K562 (cell line): ENCODE measurements around the gene ZBTB33. TPM values are rescaled to one million over a fixed set of nuclear protein-coding genes. Genes with fewer than 3 reads are reported as not detected.

Experiments used
- ATAC-seq: fragments of 200-7000 bp; cut with Tn5 transposase; 3 replicates; pipeline ENCODE4 v1.9.1; 2020; ENCODE audit warnings: moderate library complexity
- BruUV-seq: library from RNA; stranded (reverse); fragments of 400-500 nt; replicated peaks from 2 replicates; lab custom pipeline; 2021; lab: Mats Ljungman, UMichigan
- CTCF ChIA-PET: fragments of 300-600 bp; formaldehyde crosslinking; extraction: SDS; loops from one replicate; lab custom pipeline; 2021; ENCODE audit warnings: low intra/inter-chr PET ratio; lab: Yijun Ruan, JAX
- POLR2A ChIA-PET: fragments of 300-600, 350-650 bp; sonication (Branson Sonifier 250); formaldehyde crosslinking; extraction: SDS; loops from one replicate; lab custom pipeline; 2021; ENCODE audit warnings: antibody characterized with exemption, inconsistent platforms; lab: Yijun Ruan, JAX
- DNase-seq, 4 experiments: peaks; one replicate each; pipeline versions ENCODE4 v3.0.0 to v3.0.0-alpha.2; 2011 to 2018; ENCODE audit warnings: low spot score in 3 of 4, mixed read lengths in 3 of 4; ENCODE audit errors: extremely low read depth in 1 of 4
- FAIRE-seq: peaks from 2 replicates; lab custom pipeline; 2011; peaks lifted over from hg19 to GRCh38; lab: Jason Lieb, UNC
- H2AFZ ChIP-seq: 2 replicates; pipeline ENCODE4 v1.6.0; 2011; ENCODE audit warnings: low read depth, low read length, control low read depth, inconsistent platforms
- H3K27ac ChIP-seq: fragments of 200-600 bp; 3 replicates; pipeline ENCODE4 v1.8.0; 2011; ENCODE audit warnings: low read depth, mild to moderate bottlenecking, control low read depth, inconsistent platforms, low read length, moderate library complexity, mixed read lengths; ENCODE audit errors: extremely low read depth
- H3K27me3 ChIP-seq, 2 experiments: fragments of 300-600 bp in 1 of 2; 2 replicates in 1 of 2; 3 replicates in 1 of 2; pipeline versions ENCODE4 v1.6.0 to v1.8.0; 2011; ENCODE audit warnings: inconsistent platforms in 2 of 2, low read length in 2 of 2, mild to moderate bottlenecking in 1 of 2, mixed read lengths in 1 of 2, moderate library complexity in 1 of 2; ENCODE audit not compliant: control insufficient read depth in 2 of 2, insufficient read depth in 2 of 2
- H3K36me3 ChIP-seq: fragments of 300-600 bp; 3 replicates; pipeline ENCODE4 v1.8.0; 2011; ENCODE audit warnings: mild to moderate bottlenecking, low read length, inconsistent platforms; ENCODE audit not compliant: control insufficient read depth, insufficient read depth
- H3K4me1 ChIP-seq, 2 experiments: fragments of 200-600 bp in 1 of 2; replicated peaks in 1 of 2; 2 replicates in 1 of 2; 3 replicates in 1 of 2; pipeline versions ENCODE4 v1.5.1 to v1.8.0; 2011; ENCODE audit warnings: inconsistent platforms in 2 of 2, low read length in 2 of 2, mild to moderate bottlenecking in 1 of 2, mixed read lengths in 1 of 2, moderate library complexity in 1 of 2; ENCODE audit not compliant: control insufficient read depth in 2 of 2, insufficient read depth in 2 of 2
- H3K4me2 ChIP-seq: 2 replicates; pipeline ENCODE4 v1.6.1; 2011; ENCODE audit warnings: low read length, control low read depth, inconsistent platforms, mixed read lengths; ENCODE audit not compliant: insufficient read depth
- H3K4me3 ChIP-seq: fragments of 200-600 bp; sonication (generic), shearing (Covaris generic); 2 replicates; pipeline ENCODE4 v1.5.1; 2016; ENCODE audit warnings: control low read depth, inconsistent platforms
- H3K79me2 ChIP-seq: fragments of 200-600 bp; 3 replicates; pipeline ENCODE4 v1.8.0; 2011; ENCODE audit warnings: low read length, inconsistent platforms; ENCODE audit not compliant: control insufficient read depth, insufficient read depth
- H3K9ac ChIP-seq, 2 experiments: 2 replicates each; pipeline versions ENCODE4 v1.6.0 to v1.6.1; 2011; ENCODE audit warnings: low read depth in 2 of 2, low read length in 2 of 2, control low read depth in 1 of 2, inconsistent platforms in 1 of 2, mild to moderate bottlenecking in 1 of 2, mixed read lengths in 1 of 2; ENCODE audit not compliant: insufficient read depth in 1 of 2
- H3K9me1 ChIP-seq: one replicate; pipeline ENCODE4 v1.6.0; 2011; ENCODE audit warnings: inconsistent platforms, mild to moderate bottlenecking, low read length, moderate library complexity; ENCODE audit not compliant: control insufficient read depth, insufficient read depth
- H3K9me3 ChIP-seq: replicated peaks from 2 replicates; pipeline ENCODE4 v1.5.1; 2011; ENCODE audit warnings: low read depth, low read length, inconsistent platforms; ENCODE audit not compliant: control insufficient read depth, insufficient read depth
- H4K20me1 ChIP-seq: replicated peaks from 2 replicates; pipeline ENCODE4 v1.6.1; 2011; ENCODE audit warnings: low read length, inconsistent platforms, mixed read lengths; ENCODE audit not compliant: control insufficient read depth, insufficient read depth
- BHLHE40 ChIP-seq: IDR thresholded peaks from 2 replicates; pipeline ENCODE4 v1.6.1; 2011; ENCODE audit warnings: low read length, improper control_type of control experiment
- CTCF ChIP-seq, 3 experiments: IDR thresholded peaks in 2 of 3; conservative IDR thresholded peaks in 1 of 3; 2 replicates each; pipeline ENCODE4 v1.5.1; 2011 to 2012; ENCODE audit warnings: low read length in 3 of 3, mild to moderate bottlenecking in 3 of 3, control low read depth in 2 of 3, improper control_type of control experiment in 1 of 3, inconsistent platforms in 1 of 3, low read depth in 1 of 3, mixed read lengths in 1 of 3, moderate library complexity in 1 of 3; ENCODE audit not compliant: insufficient read depth in 2 of 3
- RAD21 ChIP-seq, 2 experiments: fragments of 250-450 bp in 1 of 2; fragments of 450-650 bp in 1 of 2; sonication (Bioruptor Pico) in 1 of 2; formaldehyde crosslinking in 1 of 2; IDR thresholded peaks in 1 of 2; conservative IDR thresholded peaks in 1 of 2; 2 replicates each; pipeline versions ENCODE4 v1.4.0 to v1.8.0; 2020 to 2022; ENCODE audit warnings: mild to moderate bottlenecking in 2 of 2, moderate library complexity in 1 of 2
- WGBS: fragments of 100-300 bp; shearing (Covaris generic); methylation state at CpG from one replicate; pipeline ENCODE4 v1.1.6; 2016; ENCODE audit warnings: low coverage, mixed read lengths; ENCODE audit not compliant: insufficient coverage; ENCODE audit errors: missing lambda C conversion rate; 5-methylcytosine and 5-hydroxymethylcytosine counted together
- in situ Hi-C: fragments of 300-500 bp; cut with MboI; formaldehyde crosslinking; loops from 4 replicates; pipeline ENCODE4 v1.15.0; 2018; ENCODE audit warnings: inconsistent platforms, mixed read lengths
- intact Hi-C: fragments of 100-400 bp; cut with micrococcal nuclease; formaldehyde crosslinking; loops from 2 replicates; pipeline ENCODE4 v1.14.2; 2022
- polyA plus RNA-seq, 8 experiments: library from polyadenylated mRNA; depleted of rRNA in 4 of 8; stranded (reverse) in 5 of 8; unstranded in 3 of 8; fragments of >200 nt; fragmentation: Nextera tagmentation in 2 of 8; fragmentation: Illumina TruSeq in 1 of 8; extraction: Ambion mirVana in 2 of 8; extraction: Trizol in 1 of 8; gene quantifications; 2 replicates each; pipeline versions ENCODE4 v1.2.1 to v1.2.3, GENCODE V29; 2011 to 2014; ENCODE audit warnings: inconsistent platforms in 1 of 8, missing spikeins in 1 of 8
- total RNA-seq, 7 experiments: library from RNA; depleted of rRNA in 6 of 7; stranded (reverse); fragments of >200 nt in 6 of 7; fragmentation: Illumina TruSeq in 2 of 7; extraction: Trizol in 2 of 7; gene quantifications; 2 replicates each; pipeline versions ENCODE4 v1.2.1 to v1.2.3, GENCODE V29; 2011 to 2021; ENCODE audit warnings: low replicate concordance in 1 of 7

Gene ZBTB33
- total and polyA plus RNA-seq, 9 of the 15 experiments (the other 6 are each of a cell fraction or from before 2014, with no cell fraction given), result 5.6 to 29.8 (median 15.6) TPM

GRCh38 chrX:120299928-120300327 lies 49.3 kb downstream of the ZBTB33 start:
- no peak overlapping the region for H3K27ac ChIP-seq
- no peak overlapping the region for H3K4me2 ChIP-seq
- H3K79me2 ChIP-seq, result no peaks in the 10 kb centered on the region
- no peak overlapping the region for H3K4me3 ChIP-seq
- ChIA-PET POLR2A (interaction anchor here (1.4 kb wide), 1 partner anchor 12 kb away, joined by 6 read pairs; no protein-coding TSS in a partner anchor), CTCF (no interaction called here)
- H3K36me3 ChIP-seq, result no peaks in the 10 kb centered on the region
- no peaks in the 10 kb centered on the region for H3K9me1 ChIP-seq
- in situ Hi-C loops (no loop called here), intact Hi-C loops (loop anchor here (5.0 kb wide), 1 partner anchor 48 kb away; the partner anchor contains the start of gene ZBTB33)
- DNase-seq (peak in 2 of 4 experiments; percentile 12 to 30), ATAC-seq (peak; percentile 78), FAIRE-seq (no peak)
- peaks cover 0 to 3% of the 10 kb centered on the region in 2 experiments; a peak in 2 of 5 replicates for H3K4me1 ChIP-seq
- 32% methylated on average over 2 of the region's 2 CpGs for WGBS
- H3K27me3 ChIP-seq, result no peaks in the 10 kb centered on the region
- H4K20me1 ChIP-seq, result no peaks in the 10 kb centered on the region
- H3K9ac ChIP-seq, result no peak overlapping the region
- BruUV-seq, result no TSS peak
- no peak overlapping the region for H2AFZ ChIP-seq
- no peaks in the 10 kb centered on the region for H3K9me3 ChIP-seq
- no peak for TF ChIP-seq BHLHE40
- peak; percentile 9 to 64; a peak in 2 of 4 replicates for TF ChIP-seq RAD21 (CRISPR knock-in tag; conservative IDR thresholded peaks at IDR 0.05 in 1 of 2, IDR thresholded peaks at IDR 0.05 in 1 of 2)
- TF ChIP-seq CTCF (IDR thresholded peaks at IDR 0.05 in 2 of 3, conservative IDR thresholded peaks at IDR 0.05 in 1 of 3; ENCODE audit: insufficient read depth in 2 of 3, low read depth in 1 of 3, low read length in 3 of 3), result peak; percentile 35 to 43 (median 35); a peak in 4 of 6 replicates
